HepG2 (cell line): Measurements from ENCODE around the gene PLCXD1. TPM values are rescaled to one million over a fixed set of nuclear protein-coding genes. Genes with fewer than 3 reads are reported as not detected.

Source experiments
- BHLHE40 ChIP-seq: IDR thresholded peaks from 2 replicates; pipeline ENCODE4 v1.6.1; 2011; ENCODE audit warnings: low read length, improper control_type of control experiment
- CCAR2 ChIP-seq: fragments of 200-400 bp; formaldehyde crosslinking; optimal IDR thresholded peaks from 2 replicates; pipeline ENCODE3; 2018; ENCODE audit warnings: low read depth, mild to moderate bottlenecking, low read length, moderate library complexity
- EZH2 ChIP-seq: conservative IDR thresholded peaks from 2 replicates; pipeline ENCODE4 v1.6.1; 2012; ENCODE audit warnings: mild to moderate bottlenecking, low read depth, low read length, moderate library complexity
- FOSL2 ChIP-seq: sonication (generic); formaldehyde crosslinking; IDR thresholded peaks from 2 replicates; pipeline ENCODE4 v1.4.0; 2020; ENCODE audit warnings: missing genetic modification reagents
- GATAD2A ChIP-seq: IDR thresholded peaks from 2 replicates; pipeline ENCODE4 v1.6.1; 2016
- MAF1 ChIP-seq: sonication (generic); formaldehyde crosslinking; IDR thresholded peaks from 2 replicates; pipeline ENCODE4 v1.5.0; 2020; ENCODE audit warnings: missing genetic modification reagents, borderline replicate concordance
- MED1 ChIP-seq: sonication (generic); formaldehyde crosslinking; IDR thresholded peaks from 2 replicates; pipeline ENCODE4 v1.4.0; 2020; ENCODE audit warnings: missing genetic modification reagents
- MTF1 ChIP-seq: sonication (generic); formaldehyde crosslinking; IDR thresholded peaks from 2 replicates; pipeline ENCODE4 v1.5.0; 2020; ENCODE audit warnings: missing genetic modification reagents
- NR2F6 ChIP-seq, 2 experiments: IDR thresholded peaks; 2 replicates each; pipeline ENCODE4 v1.6.1; 2016; ENCODE audit warnings: antibody characterized with exemption in 1 of 2, mild to moderate bottlenecking in 1 of 2
- ONECUT2 ChIP-seq: sonication (generic); formaldehyde crosslinking; IDR thresholded peaks from 2 replicates; pipeline ENCODE4 v1.4.0; 2020; ENCODE audit warnings: missing genetic modification reagents
- RORA ChIP-seq: sonication (generic); formaldehyde crosslinking; IDR thresholded peaks from 2 replicates; pipeline ENCODE4 v1.5.0; 2020; ENCODE audit warnings: mild to moderate bottlenecking, missing genetic modification reagents, moderate library complexity
- RXRB ChIP-seq: IDR thresholded peaks from 2 replicates; pipeline ENCODE4 v1.6.1; 2016; ENCODE audit warnings: borderline replicate concordance, missing genetic modification reagents, missing compliant biosample characterization
- SRSF4 ChIP-seq: fragments of 200-400 bp; formaldehyde crosslinking; IDR thresholded peaks from one replicate; pipeline ENCODE4 v1.6.1; 2018; ENCODE audit warnings: mild to moderate bottlenecking, low read depth, low read length, moderate library complexity; ENCODE audit not compliant: poor library complexity, severe bottlenecking
- TCF12 ChIP-seq, 2 experiments: fragments of 450-650 bp in 1 of 2; sonication (generic) in 1 of 2; formaldehyde crosslinking in 1 of 2; IDR thresholded peaks; 2 replicates each; pipeline versions ENCODE4 v1.6.1 to v1.8.0; 2017 to 2022; ENCODE audit warnings: antibody characterized with exemption in 1 of 2, mild to moderate bottlenecking in 1 of 2, missing genetic modification reagents in 1 of 2, moderate library complexity in 1 of 2
- ZFP36L1 ChIP-seq: sonication (generic); formaldehyde crosslinking; IDR thresholded peaks from 2 replicates; pipeline ENCODE4 v1.8.0; 2022; ENCODE audit warnings: mild to moderate bottlenecking, missing genetic modification reagents, moderate library complexity
- ZFX ChIP-seq: sonication (generic); formaldehyde crosslinking; IDR thresholded peaks from 2 replicates; pipeline ENCODE4 v1.4.0; 2020; ENCODE audit warnings: mild to moderate bottlenecking, low read depth, missing genetic modification reagents, moderate library complexity
- ZNF296 ChIP-seq: sonication (generic); formaldehyde crosslinking; conservative IDR thresholded peaks from 2 replicates; pipeline ENCODE4 v1.5.0; 2020; ENCODE audit warnings: mild to moderate bottlenecking, missing genetic modification reagents
- ZNF382 ChIP-seq: sonication (generic); formaldehyde crosslinking; IDR thresholded peaks from 2 replicates; pipeline ENCODE4 v1.5.0; 2020; ENCODE audit warnings: missing genetic modification reagents, mild to moderate bottlenecking, borderline replicate concordance
- ZNF501 ChIP-seq: sonication (generic); formaldehyde crosslinking; IDR thresholded peaks from 2 replicates; pipeline ENCODE4 v1.5.1; 2020; ENCODE audit warnings: mild to moderate bottlenecking, moderate library complexity, missing genetic modification reagents
- ZNF557 ChIP-seq: sonication (generic); formaldehyde crosslinking; IDR thresholded peaks from 2 replicates; pipeline ENCODE4 v1.4.0; 2020; ENCODE audit warnings: missing genetic modification reagents
- ZNF615 ChIP-seq: sonication (generic); formaldehyde crosslinking; IDR thresholded peaks from 2 replicates; pipeline ENCODE4 v1.5.0; 2020; ENCODE audit warnings: mild to moderate bottlenecking, missing genetic modification reagents, borderline replicate concordance
- ZNF883 ChIP-seq: sonication (generic); formaldehyde crosslinking; IDR thresholded peaks from 2 replicates; pipeline ENCODE4 v1.5.1; 2020; ENCODE audit warnings: mild to moderate bottlenecking, missing genetic modification reagents; ENCODE audit errors: not compliant biosample characterization
- polyA plus RNA-seq, 8 experiments: library from polyadenylated mRNA; depleted of rRNA in 3 of 8; stranded (reverse) in 7 of 8; unstranded in 1 of 8; fragments of >200 nt; fragmentation: Illumina TruSeq in 4 of 8; extraction: Trizol in 4 of 8; gene quantifications; 2 replicates each; pipeline versions ENCODE4 v1.2.1 to v1.2.3, GENCODE V29; 2011 to 2016; ENCODE audit warnings: low read depth in 4 of 8, missing spikeins in 1 of 8, mixed read lengths in 1 of 8; ENCODE audit not compliant: insufficient read depth in 1 of 8
- total RNA-seq, 5 experiments: library from RNA; depleted of rRNA; stranded (reverse); fragments of >200 nt; fragmentation: Illumina TruSeq; extraction: Trizol; gene quantifications; 2 replicates each; pipeline ENCODE4 v1.2.3, GENCODE V29; 2016; ENCODE audit warnings: low read depth in 1 of 5
- TF ChIP-seq, protein P1 (sequence below), 2 experiments: sonication (generic) in 1 of 2; formaldehyde crosslinking in 1 of 2; IDR thresholded peaks; 2 replicates each; pipeline versions ENCODE4 v1.5.1 to v1.6.1; 2011 to 2020; ENCODE audit warnings: borderline replicate concordance in 1 of 2, low read depth in 1 of 2, low read length in 1 of 2, mild to moderate bottlenecking in 1 of 2, missing genetic modification reagents in 1 of 2, moderate library complexity in 1 of 2
- TF ChIP-seq, protein P2 (sequence below): IDR thresholded peaks from 2 replicates; pipeline ENCODE4 v1.6.1; 2016; ENCODE audit warnings: missing biosample characterization, missing genetic modification reagents, low read depth
- TF ChIP-seq, protein P3 (sequence below): sonication (generic); formaldehyde crosslinking; IDR thresholded peaks from 2 replicates; pipeline ENCODE4 v1.4.0; 2020; ENCODE audit warnings: mild to moderate bottlenecking, missing genetic modification reagents
- TF ChIP-seq, protein P4 (sequence below): IDR thresholded peaks from 2 replicates; pipeline ENCODE4 v1.6.1; 2016; ENCODE audit warnings: missing compliant biosample characterization, missing genetic modification reagents, borderline replicate concordance

Gene PLCXD1
- total and polyA plus RNA-seq, 2 of the 13 experiments (the other 11 are each of a cell fraction or from before 2014, with no cell fraction given) = 87.7 to 153 TPM

DNA sequence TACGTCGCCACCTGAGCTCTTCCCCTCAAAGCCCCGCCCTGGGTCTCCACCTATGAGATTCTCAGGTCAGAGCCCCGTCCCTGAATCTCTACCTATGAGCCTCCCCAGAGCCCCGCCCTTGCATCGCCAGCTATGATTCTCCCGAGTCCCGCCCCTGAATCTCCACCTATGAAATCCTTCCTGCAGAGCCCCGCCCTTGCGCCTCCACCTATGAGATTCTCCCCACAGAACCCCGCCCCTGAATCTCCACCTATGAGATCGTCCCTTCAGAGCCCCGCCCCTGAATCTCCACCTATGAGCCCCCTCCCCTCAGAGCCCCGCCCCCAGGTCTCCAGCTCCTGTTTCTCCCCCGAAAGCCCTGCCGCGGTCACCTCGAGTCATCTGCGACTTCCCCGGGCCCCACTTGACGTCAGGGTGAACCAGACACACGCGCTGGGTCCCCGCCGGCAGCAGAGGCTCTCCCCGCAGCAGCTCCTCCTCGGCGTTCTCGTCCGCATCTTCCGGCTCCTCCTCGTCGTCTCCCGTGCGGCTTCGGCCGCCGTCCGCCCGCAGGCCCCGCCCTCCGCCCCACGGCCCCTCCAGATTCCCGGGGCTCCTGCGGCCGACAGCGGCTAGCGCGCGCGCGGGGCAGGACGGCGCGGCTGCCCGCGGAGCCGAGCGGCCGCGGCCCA lies 37.0 kb downstream of the PLCXD1 start (continued):
- TF ChIP-seq ZNF557 (no peak), ZFP36L1 (CRISPR knock-in tag) (no peak), ONECUT2 (CRISPR knock-in tag) (no peak), RXRB (CRISPR knock-in tag) (no peak), GATAD2A (CRISPR knock-in tag) (no peak), TCF12 (IDR thresholded peaks at IDR 0.05) (no peak), TCF12 (CRISPR knock-in tag; IDR thresholded peaks at IDR 0.05) (no peak), ZNF883 (CRISPR knock-in tag) (peak; percentile 59), FOSL2 (CRISPR knock-in tag) (no peak), CCAR2 (peak; percentile 69), NR2F6 (IDR thresholded peaks at IDR 0.05) (no peak), NR2F6 (CRISPR knock-in tag; IDR thresholded peaks at IDR 0.05) (no peak), BHLHE40 (no peak), ZNF382 (CRISPR knock-in tag) (no peak), MED1 (no peak), RORA (CRISPR knock-in tag) (no peak), EZH2 (no peak), SRSF4 (no peak), ZFX (CRISPR knock-in tag) (0 out of 2 replicates have a peak, but pooled peaks have one; percentile 7), ZNF501 (CRISPR knock-in tag) (no peak), ZNF296 (CRISPR knock-in tag) (no peak), MAF1 (CRISPR knock-in tag) (no peak), ZNF615 (no peak), MTF1 (CRISPR knock-in tag) (no peak)
- TF ChIP-seq, protein P1, sequence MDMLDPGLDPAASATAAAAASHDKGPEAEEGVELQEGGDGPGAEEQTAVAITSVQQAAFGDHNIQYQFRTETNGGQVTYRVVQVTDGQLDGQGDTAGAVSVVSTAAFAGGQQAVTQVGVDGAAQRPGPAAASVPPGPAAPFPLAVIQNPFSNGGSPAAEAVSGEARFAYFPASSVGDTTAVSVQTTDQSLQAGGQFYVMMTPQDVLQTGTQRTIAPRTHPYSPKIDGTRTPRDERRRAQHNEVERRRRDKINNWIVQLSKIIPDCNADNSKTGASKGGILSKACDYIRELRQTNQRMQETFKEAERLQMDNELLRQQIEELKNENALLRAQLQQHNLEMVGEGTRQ (IDR thresholded peaks at IDR 0.05; ENCODE audit: low read depth, low read length) = no peak
- TF ChIP-seq, protein P1 (CRISPR knock-in tag; IDR thresholded peaks at IDR 0.05; ENCODE audit: borderline replicate concordance) = no peak
- TF ChIP-seq, protein P2, sequence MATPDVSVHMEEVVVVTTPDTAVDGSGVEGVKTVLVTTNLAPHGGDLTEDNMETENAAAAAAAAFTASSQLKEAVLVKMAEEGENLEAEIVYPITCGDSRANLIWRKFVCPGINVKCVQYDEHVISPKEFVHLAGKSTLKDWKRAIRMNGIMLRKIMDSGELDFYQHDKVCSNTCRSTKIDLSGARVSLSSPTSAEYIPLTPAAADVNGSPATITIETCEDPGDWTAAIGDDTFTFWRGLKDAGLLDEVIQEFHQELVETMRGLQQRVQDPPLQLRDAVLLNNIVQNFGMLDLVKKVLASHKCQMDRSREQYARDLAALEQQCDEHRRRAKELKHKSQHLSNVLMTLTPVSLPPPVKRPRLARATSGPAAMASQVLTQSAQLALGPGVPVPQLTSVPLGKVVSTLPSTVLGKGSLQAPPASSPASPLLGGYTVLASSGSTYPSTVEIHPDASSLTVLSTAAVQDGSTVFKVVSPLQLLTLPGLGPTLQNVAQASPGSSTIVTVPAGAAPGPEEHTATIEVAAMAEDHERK = no peak
- TF ChIP-seq, protein P3, sequence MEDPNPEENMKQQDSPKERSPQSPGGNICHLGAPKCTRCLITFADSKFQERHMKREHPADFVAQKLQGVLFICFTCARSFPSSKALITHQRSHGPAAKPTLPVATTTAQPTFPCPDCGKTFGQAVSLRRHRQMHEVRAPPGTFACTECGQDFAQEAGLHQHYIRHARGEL (CRISPR knock-in tag) = no peak
- TF ChIP-seq, protein P4, sequence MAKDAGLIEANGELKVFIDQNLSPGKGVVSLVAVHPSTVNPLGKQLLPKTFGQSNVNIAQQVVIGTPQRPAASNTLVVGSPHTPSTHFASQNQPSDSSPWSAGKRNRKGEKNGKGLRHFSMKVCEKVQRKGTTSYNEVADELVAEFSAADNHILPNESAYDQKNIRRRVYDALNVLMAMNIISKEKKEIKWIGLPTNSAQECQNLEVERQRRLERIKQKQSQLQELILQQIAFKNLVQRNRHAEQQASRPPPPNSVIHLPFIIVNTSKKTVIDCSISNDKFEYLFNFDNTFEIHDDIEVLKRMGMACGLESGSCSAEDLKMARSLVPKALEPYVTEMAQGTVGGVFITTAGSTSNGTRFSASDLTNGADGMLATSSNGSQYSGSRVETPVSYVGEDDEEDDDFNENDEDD (CRISPR knock-in tag) = no peak
